Pancreas (tissue), 10 donors: ENCODE data around the gene ITGA7. TPM values are rescaled to one million over a fixed set of nuclear protein-coding genes. Genes with fewer than 3 reads are reported as not detected.
A peak's percentile ranks its signal among the peaks of the same experiment; 100 is the strongest.

Experiments
- ATAC-seq, 4 donors: fragments of 200-7000 bp; cut with Tn5 transposase; one replicate each; pipeline versions ENCODE4 v1.8.0 to v1.9.1; 2020; ENCODE audit warnings: mild to moderate bottlenecking in 4 of 4, moderate library complexity in 4 of 4
- DNase-seq, 6 donors: peaks; one replicate each; pipeline ENCODE4 v3.0.0-alpha.2; 2020
- FAIRE-seq: peaks from 2 replicates; lab custom pipeline; 2012; peaks lifted over from hg19 to GRCh38; lab: Jason Lieb, UNC
- H3K27ac ChIP-seq, 4 donors: fragments of 200-600 bp; sonication (generic); 1 replicate in 3 of 4; 2 replicates in 1 of 4; pipeline versions ENCODE4 v1.5.0 to v1.8.0; 2020
- H3K27me3 ChIP-seq, 4 donors: fragments of 200-600 bp; one replicate each; pipeline ENCODE4 v1.8.0; 2021
- H3K36me3 ChIP-seq, 3 donors: fragments of 200-600 bp; sonication (generic) in 1 of 3; one replicate each; pipeline versions ENCODE4 v1.5.0 to v1.8.0; 2020 to 2021
- H3K4me1 ChIP-seq, 3 donors: fragments of 200-600 bp; one replicate each; pipeline ENCODE4 v1.8.0; 2021
- H3K4me3 ChIP-seq, 4 donors: fragments of 200-600 bp; sonication (generic) in 2 of 4; one replicate each; pipeline versions ENCODE4 v1.5.0 to v1.8.0; 2020 to 2021
- H3K9me3 ChIP-seq, 4 donors: fragments of 200-600 bp; one replicate each; pipeline ENCODE4 v1.8.0; 2021
- CTCF ChIP-seq, 4 donors: fragments of 200-600 bp; sonication (generic) in 3 of 4; IDR thresholded peaks; one replicate each; pipeline versions ENCODE4 v1.5.0 to v1.8.0; 2021; ENCODE audit warnings: antibody characterized with exemption in 4 of 4
- WGBS, 2 donors: extraction: QIAGEN DNeasy Blood & Tissue Kit; methylation state at CpG; one replicate each; pipeline ENCODE4 v1.1.7; 2013; 5-methylcytosine and 5-hydroxymethylcytosine counted together
- intact Hi-C, 3 donors: fragments of 100-400 bp; cut with DNase I; formaldehyde crosslinking; loops; one replicate each; pipeline versions ENCODE4 v1.11.1 to v1.14.2; 2022
- polyA plus RNA-seq, 2 donors: library from polyadenylated mRNA; stranded (reverse); fragments of 200-250 nt; gene quantifications; one replicate each; pipeline ENCODE4 v1.2.3, GENCODE V29; 2013
- total RNA-seq, 6 donors: library from RNA; stranded (reverse); fragmentation: NEBNext Ultra II Directional in 4 of 6; extraction: Animal tissue kit (Norgen Biotek cat#: 25700) in 4 of 6; gene quantifications; one replicate each; pipeline versions ENCODE4 v1.2.1 to v1.2.4, GENCODE V29; 2021 to 2023
- donor health status: healthy with polysubstance abuse.
- donor health status: DM: no; HTN: no; CAD: no; lungs with moderate emphysema.
- donor health status: DM: no; HTN: no; CAD: no.
- donor health status: control.
- donor health status: control.
- donor health status: Bipolar disorder and iron deficiency.
- donor health status: DM: yes; HTN: yes; CAD: no.
- donor health status: DM: no; HTN: no; CAD: no.
- donor health status: DM: no; HTN: no; CAD: no.
- donor health status: DM: yes; HTN: yes; CAD: no.

Gene ITGA7
- total and polyA plus RNA-seq, 8 donors = 3.4 to 34.5 (median 9.1) TPM

- WGBS, 2 donors = 40 to 56% methylated on average over 2 of the region's 2 CpGs
- no peak for DNase-seq
Observed at GRCh38 chr12:55713721-55714120, 6.0 kb upstream of the ITGA7 start.

GRCh38 chr12:55712700-55713415 lies 5.2 kb upstream of the ITGA7 start:
- Histone ChIP-seq H3K36me3 (no peaks in the 10 kb centered on the region), H3K27ac (no peak overlapping the region), H3K4me3 (no peak overlapping the region), H3K9me3 (no peaks in the 10 kb centered on the region), H3K27me3 (no peaks in the 10 kb centered on the region), H3K4me1 (peaks cover 14 to 18% (median 15%) of the 10 kb centered on the region in 3 donors)
- WGBS, 2 donors = 35 to 44% methylated on average over 1 of the region's 1 CpG
- no peak for ATAC-seq
- TF ChIP-seq CTCF (IDR thresholded peaks at IDR 0.05) = no peak
- no peak for FAIRE-seq
- DNase-seq = no peak
- intact Hi-C loops = no loop called here

More at GRCh38 chr12:55713721-55714120, 6.0 kb upstream of the ITGA7 start:
- Histone ChIP-seq H3K27ac (no peak overlapping the region), H3K4me3 (no peak overlapping the region), H3K9me3 (no peaks in the 10 kb centered on the region), H3K4me1 (peaks cover 14 to 26% (median 15%) of the 10 kb centered on the region in 3 donors), H3K27me3 (no peaks in the 10 kb centered on the region), H3K36me3 (no peaks in the 10 kb centered on the region)
- no peak for TF ChIP-seq CTCF (IDR thresholded peaks at IDR 0.05)
- ATAC-seq (no peak), FAIRE-seq (no peak)
- intact Hi-C loops = no loop called here

- ATAC-seq (no peak), DNase-seq (no peak), FAIRE-seq (no peak)
- intact Hi-C loops = no loop called here
- no peak for TF ChIP-seq CTCF (IDR thresholded peaks at IDR 0.05)
- Histone ChIP-seq H3K4me3 (no peak overlapping the region), H3K9me3 (no peaks in the 10 kb centered on the region), H3K4me1 (peaks cover 9 to 13% (median 13%) of the 10 kb centered on the region in 3 donors), H3K27me3 (no peaks in the 10 kb centered on the region), H3K27ac (no peak overlapping the region), H3K36me3 (no peaks in the 10 kb centered on the region)
- 71 to 72% methylated on average over 4 of the region's 4 CpGs for WGBS, 2 donors
Observed at GRCh38 chr12:55711786-55712553, 4.3 kb upstream of the ITGA7 start.

GRCh38 chr12:55708695-55709233 lies 1.1 kb upstream of the ITGA7 start:
- intact Hi-C loops = no loop called here
- DNase-seq = no peak
- H3K9me3 ChIP-seq = no peaks in the 10 kb centered on the region
- peak overlapping the region in 1 of 4 donors; percentile 62 for H3K4me3 ChIP-seq
- TF ChIP-seq CTCF (IDR thresholded peaks at IDR 0.05) = no peak
- peaks cover 0 to 4% (median 0%) of the 10 kb centered on the region in 3 donors for H3K4me1 ChIP-seq
- no peaks in the 10 kb centered on the region for H3K36me3 ChIP-seq
- H3K27me3 ChIP-seq = no peaks in the 10 kb centered on the region
- ATAC-seq = no peak
- no peak overlapping the region for H3K27ac ChIP-seq
- 34 to 57% methylated on average over 3 of the region's 3 CpGs for whole genome bisulfite sequencing, 2 donors
- no peak for FAIRE-seq
